ENCODE results near the gene SYNGR4. TPM values are rescaled to one million over a fixed set of nuclear protein-coding genes. Genes with fewer than 3 reads are reported as not detected.
"Not testable (repeated sequence)": the region's sequence is repeated elsewhere in the genome, so short reads cannot be mapped to it uniquely, and the experiment has no call there.

The SYNGR4 gene
- total RNA-seq, 2 donors from 2014 or later = not detected

DNA sequence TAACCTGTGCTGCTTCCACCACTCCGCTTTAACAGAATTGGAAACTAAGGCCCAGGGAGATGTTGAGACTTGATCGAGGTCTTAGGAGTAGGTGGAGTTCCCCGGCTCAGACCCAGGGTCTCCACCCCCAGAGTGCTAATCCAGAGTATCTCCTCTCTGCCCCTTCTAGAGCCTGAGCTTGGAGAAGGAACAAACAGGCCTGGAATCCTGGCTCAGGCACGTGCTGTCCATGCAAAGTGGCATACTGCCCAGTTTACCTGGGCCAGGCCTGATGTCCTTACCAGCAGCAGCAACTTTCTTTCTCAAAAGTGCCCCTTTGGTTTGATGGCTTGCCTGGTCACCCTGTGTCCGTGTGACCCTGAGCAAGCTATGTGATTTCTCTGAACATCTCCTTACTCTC, 3.7 kb downstream of the SYNGR4 start:
- TF ChIP-seq, protein P1, sequence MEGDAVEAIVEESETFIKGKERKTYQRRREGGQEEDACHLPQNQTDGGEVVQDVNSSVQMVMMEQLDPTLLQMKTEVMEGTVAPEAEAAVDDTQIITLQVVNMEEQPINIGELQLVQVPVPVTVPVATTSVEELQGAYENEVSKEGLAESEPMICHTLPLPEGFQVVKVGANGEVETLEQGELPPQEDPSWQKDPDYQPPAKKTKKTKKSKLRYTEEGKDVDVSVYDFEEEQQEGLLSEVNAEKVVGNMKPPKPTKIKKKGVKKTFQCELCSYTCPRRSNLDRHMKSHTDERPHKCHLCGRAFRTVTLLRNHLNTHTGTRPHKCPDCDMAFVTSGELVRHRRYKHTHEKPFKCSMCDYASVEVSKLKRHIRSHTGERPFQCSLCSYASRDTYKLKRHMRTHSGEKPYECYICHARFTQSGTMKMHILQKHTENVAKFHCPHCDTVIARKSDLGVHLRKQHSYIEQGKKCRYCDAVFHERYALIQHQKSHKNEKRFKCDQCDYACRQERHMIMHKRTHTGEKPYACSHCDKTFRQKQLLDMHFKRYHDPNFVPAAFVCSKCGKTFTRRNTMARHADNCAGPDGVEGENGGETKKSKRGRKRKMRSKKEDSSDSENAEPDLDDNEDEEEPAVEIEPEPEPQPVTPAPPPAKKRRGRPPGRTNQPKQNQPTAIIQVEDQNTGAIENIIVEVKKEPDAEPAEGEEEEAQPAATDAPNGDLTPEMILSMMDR (IDR thresholded peaks at IDR 0.05) = no peak
- no peak for DNase-seq
- H3K4me1 ChIP-seq = peaks cover 8% of the 10 kb centered on the region
- H3K4me3 ChIP-seq = no peak overlapping the region
- H3K9ac ChIP-seq (ENCODE audit: low read depth in 2 of 2, low read length in 2 of 2) = no peak overlapping the region
- H3K9me3 ChIP-seq = no peaks in the 10 kb centered on the region
- no peaks in the 10 kb centered on the region for H3K27me3 ChIP-seq
- no peaks in the 10 kb centered on the region for H3K36me3 ChIP-seq
- H3K27ac ChIP-seq = no peak overlapping the region
- intact Hi-C loops (cut with DNase I) = no loop called here

DNA sequence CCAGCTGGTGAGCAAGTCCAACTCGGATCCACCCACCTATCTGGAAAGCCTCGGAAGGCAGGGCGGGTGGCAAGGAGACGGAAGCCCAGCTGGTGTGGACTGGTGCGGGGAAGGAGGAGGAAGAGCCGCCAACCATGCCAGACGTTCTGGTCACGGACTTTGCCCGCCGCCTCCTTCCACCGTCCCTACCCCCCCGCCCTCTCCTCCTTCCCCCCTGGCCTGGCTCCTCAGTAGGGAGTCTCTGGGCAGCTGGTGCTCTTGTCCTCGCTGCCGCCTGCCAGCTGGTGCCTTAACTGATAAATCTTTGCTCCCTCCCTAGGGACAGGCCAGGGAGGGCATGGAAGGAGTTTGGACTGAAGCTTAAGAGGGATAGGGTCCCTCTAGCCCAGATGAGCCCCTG, 4.8 kb downstream of the SYNGR4 start:
- H3K4me1 ChIP-seq = peaks cover 3% of the 10 kb centered on the region
- peak; percentile 84 for DNase-seq
- no peak overlapping the region for H3K4me3 ChIP-seq
- H3K27me3 ChIP-seq = no peaks in the 10 kb centered on the region
- peak overlapping the region; percentile 24 to 62 for H3K9ac ChIP-seq (ENCODE audit: low read depth in 2 of 2, low read length in 2 of 2)
- TF ChIP-seq, protein P1 (IDR thresholded peaks at IDR 0.05) = no peak
- H3K27ac ChIP-seq = no peak overlapping the region
- H3K9me3 ChIP-seq = no peaks in the 10 kb centered on the region
- intact Hi-C loops (cut with DNase I) = no loop called here
- no peaks in the 10 kb centered on the region for H3K36me3 ChIP-seq

DNA sequence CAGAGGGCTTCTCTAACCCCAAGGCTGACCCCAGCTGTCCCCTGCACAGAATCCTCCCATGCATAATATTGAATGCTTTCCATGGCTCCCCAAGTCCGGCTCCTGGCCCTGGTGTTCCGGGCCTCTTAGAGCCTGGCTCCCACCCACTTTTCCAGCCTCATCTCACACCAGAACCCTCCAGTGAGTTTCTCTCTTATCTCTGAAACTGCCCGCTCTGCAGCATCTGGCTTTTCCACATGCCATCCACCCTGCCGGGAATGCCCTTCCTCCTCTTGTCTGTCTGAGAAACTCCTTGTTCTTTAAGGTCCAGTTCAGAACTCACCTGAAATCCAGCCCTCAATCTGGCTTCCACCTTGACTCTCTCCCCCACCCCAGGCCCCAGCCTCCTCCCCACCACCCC, 6.8 kb downstream of the SYNGR4 start:
- Histone ChIP-seq H3K9me3 (no peaks in the 10 kb centered on the region), H3K27ac (no peak overlapping the region), H3K36me3 (no peaks in the 10 kb centered on the region), H3K9ac (ENCODE audit: low read depth in 2 of 2, low read length in 2 of 2) (no peak overlapping the region), H3K27me3 (no peaks in the 10 kb centered on the region), H3K4me3 (no peak overlapping the region), H3K4me1 (peaks cover 3% of the 10 kb centered on the region)
- TF ChIP-seq, protein P1 (IDR thresholded peaks at IDR 0.05) = no peak
- no peak for DNase-seq
- intact Hi-C loops (cut with DNase I) = loop anchor here (10.0 kb wide), 1 partner anchor 306 kb away; no protein-coding TSS in a partner anchor

DNA sequence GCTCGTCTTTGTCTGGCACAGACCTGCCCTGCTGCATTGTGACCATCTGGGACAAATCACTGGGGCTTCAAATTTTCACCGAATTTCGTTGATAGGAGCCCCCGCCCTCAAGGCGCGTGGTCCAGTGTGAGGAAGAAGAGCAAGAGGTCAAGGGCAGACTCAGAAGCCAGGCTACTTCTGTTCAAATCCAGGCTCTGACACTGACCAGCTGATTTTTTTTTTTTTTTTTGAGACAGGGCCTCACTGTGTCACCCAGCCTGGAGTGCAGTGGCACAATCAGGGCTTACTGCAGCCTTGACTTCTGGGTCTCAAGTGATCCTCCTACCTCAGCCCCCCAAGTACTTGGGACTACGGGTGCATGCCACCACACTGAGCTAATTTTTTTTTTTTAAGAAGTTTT, 7.2 kb downstream of the SYNGR4 start:
- Histone ChIP-seq H3K36me3 (no peaks in the 10 kb centered on the region), H3K27ac (no peak overlapping the region), H3K9ac (ENCODE audit: low read depth in 2 of 2, low read length in 2 of 2) (no peak overlapping the region), H3K4me3 (no peak overlapping the region), H3K4me1 (peaks cover 3% of the 10 kb centered on the region), H3K9me3 (no peaks in the 10 kb centered on the region), H3K27me3 (no peaks in the 10 kb centered on the region)
- intact Hi-C loops (cut with DNase I) = loop anchor here (10.0 kb wide), 1 partner anchor 307 kb away; no protein-coding TSS in a partner anchor
- DNase-seq = no peak
- TF ChIP-seq, protein P1 (IDR thresholded peaks at IDR 0.05) = no peak

DNA sequence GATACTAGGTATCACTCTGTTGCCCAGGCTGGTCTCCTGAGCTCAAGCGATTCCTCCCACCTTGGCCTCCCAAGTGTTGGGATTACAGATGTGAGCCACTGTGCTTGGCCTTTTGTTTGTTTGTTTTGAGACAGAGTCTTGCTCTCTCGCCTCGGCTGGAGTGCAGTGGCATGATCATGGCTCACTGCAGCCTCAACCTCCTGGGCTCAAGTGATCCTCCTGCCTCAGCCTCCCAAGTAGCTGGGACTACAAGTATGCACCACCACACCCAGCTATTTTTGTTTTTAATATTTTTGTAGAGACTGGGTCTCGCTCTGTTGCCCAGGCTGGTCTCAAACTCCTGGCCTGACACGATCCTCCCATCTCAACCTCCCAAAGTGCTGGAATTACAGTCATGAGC, 7.6 kb downstream of the SYNGR4 start:
- not testable (repeated sequence) for H3K27ac ChIP-seq; H3K4me1 ChIP-seq; H3K9ac ChIP-seq (ENCODE audit: low read depth in 2 of 2, low read length in 2 of 2); H3K4me3 ChIP-seq; H3K27me3 ChIP-seq; DNase-seq; H3K36me3 ChIP-seq; H3K9me3 ChIP-seq
- intact Hi-C loops (cut with DNase I) = loop anchor here (10.0 kb wide), 1 partner anchor 307 kb away; no protein-coding TSS in a partner anchor

DNA sequence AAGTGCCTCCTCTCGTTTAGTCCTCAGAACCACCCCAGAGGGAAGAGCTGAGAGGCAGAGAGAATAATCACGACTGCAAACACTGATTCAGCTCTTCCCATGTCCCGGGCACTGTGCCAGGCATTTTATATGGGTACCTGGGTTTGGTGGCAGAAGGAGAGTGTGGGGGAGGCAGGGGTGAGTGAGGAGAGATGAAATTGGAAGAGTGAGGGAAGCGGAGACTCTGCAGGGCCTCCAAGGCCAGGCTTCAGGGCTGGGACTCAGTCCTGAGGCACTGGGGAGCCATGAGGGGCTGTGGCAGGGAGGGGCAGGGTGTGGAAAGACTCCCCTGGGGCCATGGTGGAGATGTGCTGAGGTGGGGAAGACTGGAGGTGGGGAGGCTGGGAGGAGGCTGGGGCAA, 8.7 kb downstream of the SYNGR4 start:
- peak; percentile 70 for DNase-seq
- Histone ChIP-seq H3K4me1 (peaks cover 3% of the 10 kb centered on the region), H3K27me3 (no peaks in the 10 kb centered on the region), H3K27ac (no peak overlapping the region), H3K9me3 (no peaks in the 10 kb centered on the region), H3K4me3 (no peak overlapping the region), H3K9ac (ENCODE audit: low read depth in 2 of 2, low read length in 2 of 2) (no peak overlapping the region), H3K36me3 (no peaks in the 10 kb centered on the region)
- intact Hi-C loops (cut with DNase I) = loop anchor here (10.0 kb wide), 1 partner anchor 308 kb away; no protein-coding TSS in a partner anchor
- TF ChIP-seq, protein P1 (IDR thresholded peaks at IDR 0.05) = no peak

Measured in colonic mucosa (tissue), 4 donors.